Effector CD8-positive, alpha-beta T cell (primary cell): ENCODE data around the gene STK4.

ENCODE experiments used
- DNase-seq: peaks from one replicate; lab custom pipeline; 2025; lab: John Stamatoyannopoulos, UW

Gene STK4

DNA sequence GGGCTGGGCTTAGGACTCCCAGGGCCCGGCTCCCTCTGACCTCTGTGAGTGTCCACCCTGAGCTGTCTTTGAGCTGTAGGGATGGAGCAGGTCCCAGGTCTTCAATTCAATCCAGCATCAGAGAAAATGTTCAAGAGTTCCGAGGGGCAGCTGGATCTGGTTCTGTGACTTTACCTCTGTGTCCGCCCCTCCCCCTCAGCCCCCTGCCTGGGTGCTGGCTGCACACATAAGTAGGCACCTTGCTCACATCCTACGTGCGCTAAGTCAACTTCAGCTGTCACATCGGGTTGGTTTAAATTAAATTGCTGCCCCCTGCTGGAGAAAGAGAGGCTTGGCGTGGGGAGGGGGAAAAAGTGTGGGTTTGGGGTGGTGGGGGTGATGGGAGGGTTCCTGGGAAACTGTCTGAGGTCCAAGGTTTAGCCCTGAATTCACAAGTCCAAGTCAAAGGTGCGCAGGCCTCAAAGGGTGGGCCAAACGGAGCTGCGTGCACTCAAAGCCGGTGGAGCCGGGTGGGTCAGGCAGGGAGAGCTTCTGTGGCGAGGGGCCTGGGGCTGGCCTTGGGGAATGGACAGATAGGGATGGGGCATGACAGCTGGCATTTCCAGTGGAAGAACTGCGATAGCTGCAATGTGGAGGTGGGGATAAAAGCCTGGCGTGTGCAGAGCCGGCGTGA lies 145.6 kb downstream of the STK4 start:
- DNase-seq, result no peak

DNA sequence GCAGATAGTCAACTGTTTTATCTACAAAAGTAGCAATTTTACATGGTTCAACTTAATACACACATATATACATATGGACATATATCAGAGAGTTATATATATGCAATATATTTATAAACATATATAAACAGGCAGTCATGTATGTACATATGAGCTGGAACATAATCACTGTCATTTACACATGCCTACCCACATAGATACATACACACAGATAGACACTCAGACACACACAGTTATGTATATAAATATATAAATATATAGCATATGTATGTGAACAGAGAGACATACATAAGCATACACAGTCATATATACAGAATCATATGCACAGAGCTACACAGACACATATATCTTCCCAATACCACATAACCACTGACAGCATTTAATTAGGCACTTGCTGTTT lies 146.4 kb downstream of the STK4 start:
- DNase-seq, result no peak

DNA sequence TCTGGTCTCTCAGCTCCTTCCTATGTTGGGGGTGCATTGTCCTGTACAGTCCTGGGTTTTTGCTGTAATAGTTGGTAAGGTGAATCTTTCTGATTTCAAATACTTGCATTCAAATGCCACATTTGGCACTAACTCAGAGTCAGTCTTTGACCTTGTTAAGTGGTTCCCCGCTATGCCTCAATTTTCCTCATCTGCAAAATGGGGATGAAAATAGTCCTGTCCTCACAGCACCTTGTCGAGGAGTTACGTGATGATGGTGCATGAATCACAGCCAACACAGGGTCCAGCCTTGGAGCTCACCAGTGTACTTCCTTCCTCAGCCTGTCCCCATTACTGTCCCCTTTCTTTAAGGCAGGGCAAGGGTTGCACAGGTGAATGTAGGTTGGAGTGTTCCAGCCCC lies 147.6 kb downstream of the STK4 start:
- no peak for DNase-seq

- DNase-seq, result no peak
Measured at GRCh38 chr20:45114465-45115385, 148.4 kb downstream of the STK4 start, which contains the start of gene WFDC5. WFDC5 (minus strand) TSS chr20:45115174; CDS start chr20:45115083, 91 bp downstream.

DNA sequence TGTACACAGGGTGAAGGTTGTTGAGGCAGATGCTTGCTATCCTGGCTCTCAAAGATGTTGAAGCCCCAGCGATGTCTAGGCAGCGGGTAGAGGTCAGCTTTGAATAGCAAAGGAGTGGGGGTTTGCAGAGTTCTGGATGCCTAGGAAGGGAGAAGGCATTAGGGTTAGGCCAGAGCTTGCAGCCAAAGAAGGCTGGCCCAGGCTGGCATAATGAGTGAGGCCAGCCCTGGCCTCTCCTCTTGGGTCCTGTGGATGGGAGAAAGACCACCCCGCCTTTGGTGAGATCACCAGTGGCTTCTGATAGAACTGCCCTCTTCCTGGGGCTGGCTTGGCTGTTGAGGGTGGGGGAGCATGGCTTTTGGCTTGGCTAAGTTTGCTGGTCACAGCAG lies 149.1 kb downstream of the STK4 start:
- no peak for DNase-seq

- DNase-seq, result no peak
Measured at GRCh38 chr20:45115829-45116228, 149.5 kb downstream of the STK4 start.

DNA sequence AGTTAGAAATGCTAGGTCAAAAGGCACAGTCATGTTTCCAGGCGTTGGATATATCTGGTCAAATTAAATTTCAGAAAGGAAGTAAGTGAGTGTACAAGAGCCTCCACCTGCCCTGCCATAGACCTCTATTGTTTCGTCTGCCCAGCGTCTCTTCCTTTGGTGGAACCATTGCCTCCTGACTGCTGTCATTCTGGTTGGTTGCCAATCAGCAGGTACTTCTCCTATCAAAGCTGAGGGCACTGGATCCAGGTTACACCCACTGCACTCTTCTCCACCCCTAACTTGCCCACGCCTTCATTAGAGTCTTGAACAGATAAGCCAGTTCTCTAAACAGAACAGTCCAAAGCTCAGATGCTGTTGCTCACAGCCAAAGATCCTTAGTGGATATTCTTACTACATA lies 151.3 kb downstream of the STK4 start:
- no peak for DNase-seq

DNA sequence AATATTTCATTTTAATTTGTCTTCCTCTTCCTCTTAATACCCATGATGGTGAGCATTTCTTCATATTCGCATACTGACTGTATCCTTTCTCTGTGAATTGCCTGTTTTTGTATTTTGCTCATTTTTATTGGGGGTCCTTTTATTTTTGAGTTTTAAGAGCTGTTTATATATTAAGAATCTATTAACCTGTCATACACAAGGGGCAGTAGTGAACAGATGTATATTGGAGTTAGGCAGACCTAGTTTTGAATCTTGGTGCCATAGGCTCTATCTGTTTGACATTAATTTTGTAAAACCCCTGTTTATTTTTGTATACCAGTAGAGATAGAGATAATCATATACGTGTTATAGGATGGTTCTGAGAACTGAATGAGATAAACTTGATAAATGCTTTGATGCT lies 151.7 kb downstream of the STK4 start:
- no peak for DNase-seq

DNA sequence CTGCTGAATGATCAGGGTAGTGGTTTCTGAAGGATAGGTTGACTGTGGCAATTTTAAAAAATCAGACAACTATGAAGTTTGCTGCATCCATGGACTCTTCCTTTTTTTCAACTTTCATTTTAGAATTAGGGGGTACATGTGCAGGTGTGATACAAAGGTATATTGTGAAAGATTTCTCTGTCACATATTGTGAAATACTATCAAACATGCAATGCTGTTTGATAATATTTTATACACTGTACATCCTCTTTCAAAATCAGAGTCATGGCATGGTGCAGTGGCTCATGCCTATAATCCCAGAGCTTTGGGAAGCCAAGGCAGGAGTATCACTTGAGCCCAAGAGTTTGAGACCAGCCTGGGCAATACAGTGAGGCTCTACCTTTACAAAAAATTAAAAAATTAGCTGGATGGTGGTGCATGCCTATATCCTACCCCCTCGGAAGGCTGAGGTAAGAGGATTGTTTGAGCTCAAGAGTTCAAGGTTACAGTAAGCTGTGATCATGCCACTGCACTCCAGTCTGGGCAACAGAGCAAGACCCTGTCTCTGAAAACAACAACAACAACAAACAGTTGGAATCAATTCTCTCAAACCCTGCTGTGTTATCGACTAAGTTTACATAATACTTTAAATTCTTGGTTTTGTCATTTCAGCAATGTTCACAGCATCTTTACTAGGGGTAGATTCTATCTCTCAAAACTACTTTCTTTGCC lies 153.4 kb downstream of the STK4 start:
- DNase-seq, result no peak

DNA sequence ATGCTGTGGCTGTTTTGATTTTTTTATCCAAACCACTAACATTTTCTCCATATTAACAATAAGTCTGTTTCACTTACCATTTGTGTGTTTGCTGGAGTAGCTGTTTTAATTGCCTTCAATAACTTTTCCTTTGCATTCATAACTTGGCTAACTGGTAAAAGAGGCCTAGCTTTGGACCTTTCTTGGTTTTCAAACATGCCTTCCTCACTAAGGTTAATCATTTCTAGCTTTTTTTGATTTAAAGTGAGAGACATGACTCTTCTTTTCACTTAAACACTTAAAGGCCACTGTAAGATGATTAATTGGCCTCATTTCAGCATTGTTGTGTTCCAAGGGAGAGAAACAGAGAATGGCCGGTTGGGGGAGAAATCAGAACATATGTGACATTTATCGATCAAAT lies 155.1 kb downstream of the STK4 start:
- DNase-seq, result no peak

DNA sequence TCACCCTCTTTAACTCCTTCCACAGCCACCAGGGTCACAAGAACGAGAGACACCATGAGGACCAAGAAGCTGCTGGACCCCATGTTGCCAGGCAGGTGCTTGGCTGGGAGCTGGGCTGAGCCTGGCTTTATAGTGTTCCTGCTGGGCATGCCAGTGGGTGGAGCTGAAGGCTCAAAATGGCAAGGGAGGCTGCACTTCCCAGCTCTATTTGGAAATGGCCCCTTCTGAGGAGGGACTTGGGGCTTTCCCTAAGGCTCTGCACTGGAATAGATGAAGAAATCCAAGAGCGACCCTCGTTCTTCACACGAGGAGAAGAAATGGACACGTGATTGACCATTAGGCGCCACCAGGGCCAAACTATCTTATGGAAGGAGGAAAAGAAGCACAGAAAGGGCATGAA lies 158.1 kb downstream of the STK4 start, which contains the start of gene WFDC12:
Gene WFDC12 (minus strand): TSS at position 101 of the 400 bp plus-strand sequence. CDS start 18 bp downstream, at position 83.
- no peak for DNase-seq

DNA sequence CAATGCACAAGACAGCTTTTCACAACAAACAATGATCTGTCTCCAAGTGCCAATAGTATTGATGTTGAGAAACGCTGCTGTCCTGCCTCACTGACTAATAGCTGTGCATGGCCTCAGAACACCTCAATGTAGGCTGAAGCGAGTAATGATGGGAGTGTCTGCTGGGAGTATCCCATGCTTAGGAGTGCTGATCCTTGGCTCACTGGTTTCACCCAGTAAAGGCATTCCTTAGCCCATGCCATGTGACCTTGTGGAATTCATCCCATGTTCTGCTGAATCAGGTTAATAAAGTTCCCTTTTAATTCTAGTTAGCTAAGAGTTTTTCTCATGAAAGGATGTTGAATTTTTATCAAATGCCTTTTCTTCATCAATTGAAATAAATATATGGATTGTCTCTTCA lies 161.8 kb downstream of the STK4 start:
- DNase-seq, result no peak
